ENCODE measurements around the gene RXRA.

GRCh38 chr9:134355158-134355557 lies 28.9 kb downstream of the RXRA start:
- TF ChIP-seq POLR2A (IDR thresholded peaks at IDR 0.05) = no peak
- no peak for TF ChIP-seq CTCF (IDR thresholded peaks at IDR 0.05)
- TF ChIP-seq POLR2AphosphoS5 (IDR thresholded peaks at IDR 0.05) = no peak
- no peak for TF ChIP-seq EP300 (IDR thresholded peaks at IDR 0.05; ENCODE audit: low read depth)

All from transverse colon (tissue), 4 donors.